Suprapubic skin (tissue), 4 donors: ENCODE results near the gene IL11RA.

Source experiments
- CTCF ChIP-seq, 2 donors: fragments of 200-600 bp in 1 of 2; fragments of 450-650 bp in 1 of 2; sonication (generic) in 1 of 2; IDR thresholded peaks; one replicate each; pipeline ENCODE4 v1.5.1; 2016 to 2019; ENCODE audit warnings: antibody characterized with exemption in 2 of 2, mild to moderate bottlenecking in 1 of 2, moderate library complexity in 1 of 2
- POLR2A ChIP-seq, 2 donors: fragments of 450-650 bp; IDR thresholded peaks; one replicate each; pipeline ENCODE4 v1.6.1; 2017; ENCODE audit warnings: antibody characterized with exemption in 2 of 2, mild to moderate bottlenecking in 2 of 2, moderate library complexity in 2 of 2
- POLR2AphosphoS5 ChIP-seq, 3 donors: sonication (generic); formaldehyde crosslinking; IDR thresholded peaks; one replicate each; pipeline ENCODE4 v1.6.1; 2017; ENCODE audit warnings: antibody characterized with exemption in 3 of 3

- TF ChIP-seq CTCF (IDR thresholded peaks at IDR 0.05) (no peak), POLR2A (IDR thresholded peaks at IDR 0.05) (no peak), POLR2AphosphoS5 (IDR thresholded peaks at IDR 0.05) (no peak)
These were observed 27.4 kb upstream of the IL11RA start for GRCh38 chr9:34624475-34625185.
